ENCODE data around the gene RPL12. TPM values are rescaled to one million over a fixed set of nuclear protein-coding genes. Genes with fewer than 3 reads are reported as not detected.

The RPL12 gene
- total RNA-seq, 1 donor from 2014 or later, result 2,572 TPM

- Histone ChIP-seq H3K27ac (no peak overlapping the region), H3K27me3 (no peaks in the 10 kb centered on the region), H3K4me3 (no peak overlapping the region), H3K36me3 (peaks cover 0 to 61% of the 10 kb centered on the region in 2 donors), H3K4me1 (no peaks in the 10 kb centered on the region), H3K9me3 (no peaks in the 10 kb centered on the region)
- DNase-seq (ENCODE audit: extremely low spot score in 2 of 2), result no peak
- intact Hi-C loops (cut with DNase I), result no loop called here
- no peak for TF ChIP-seq CTCF (IDR thresholded peaks at IDR 0.05)
- TF ChIP-seq POLR2A (IDR thresholded peaks at IDR 0.05), result no peak
- TF ChIP-seq POLR2AphosphoS5 (IDR thresholded peaks at IDR 0.05; ENCODE audit: insufficient read depth in 1 of 2, low read depth in 1 of 2), result no peak
Measured at GRCh38 chr9:127458921-127459320, 7.7 kb upstream of the RPL12 start.

GRCh38 chr9:127457191-127457878 is 6.1 kb upstream of the RPL12 start:
- Histone ChIP-seq H3K27me3 (no peaks in the 10 kb centered on the region), H3K9me3 (no peaks in the 10 kb centered on the region), H3K27ac (no peak overlapping the region), H3K36me3 (peaks cover 0 to 49% of the 10 kb centered on the region in 2 donors), H3K4me3 (no peak overlapping the region), H3K4me1 (peaks cover 9% of the 10 kb centered on the region)
- TF ChIP-seq POLR2A (IDR thresholded peaks at IDR 0.05) (no peak), POLR2AphosphoS5 (IDR thresholded peaks at IDR 0.05; ENCODE audit: insufficient read depth in 1 of 2, low read depth in 1 of 2) (no peak), CTCF (IDR thresholded peaks at IDR 0.05) (no peak)
- no peak for DNase-seq (ENCODE audit: extremely low spot score in 2 of 2)
- intact Hi-C loops (cut with DNase I), result no loop called here

- DNase-seq (ENCODE audit: extremely low spot score in 2 of 2), result no peak
- Histone ChIP-seq H3K27me3 (no peaks in the 10 kb centered on the region), H3K27ac (no peak overlapping the region), H3K4me1 (peaks cover 15% of the 10 kb centered on the region), H3K9me3 (no peaks in the 10 kb centered on the region), H3K4me3 (no peak overlapping the region), H3K36me3 (peaks cover 0 to 32% of the 10 kb centered on the region in 2 donors)
- intact Hi-C loops (cut with DNase I), result no loop called here
- TF ChIP-seq CTCF (IDR thresholded peaks at IDR 0.05), result no peak
- no peak for TF ChIP-seq POLR2A (IDR thresholded peaks at IDR 0.05)
Measured at GRCh38 chr9:127455324-127455992, 4.3 kb upstream of the RPL12 start.

- Histone ChIP-seq H3K27ac (no peak overlapping the region), H3K4me3 (peak overlapping the region; percentile 61 to 94), H3K27me3 (no peaks in the 10 kb centered on the region), H3K4me1 (peaks cover 38% of the 10 kb centered on the region), H3K36me3 (peaks cover 0 to 23% of the 10 kb centered on the region in 2 donors), H3K9me3 (no peaks in the 10 kb centered on the region)
- intact Hi-C loops (cut with DNase I), result no loop called here
- DNase-seq (ENCODE audit: extremely low spot score in 2 of 2), result no peak
- TF ChIP-seq POLR2AphosphoS5 (IDR thresholded peaks at IDR 0.05; ENCODE audit: insufficient read depth in 1 of 2, low read depth in 1 of 2) (no peak), POLR2A (IDR thresholded peaks at IDR 0.05) (no peak), CTCF (IDR thresholded peaks at IDR 0.05) (no peak)
Measured at GRCh38 chr9:127452691-127453090, 1.5 kb upstream of the RPL12 start.
